GM13977 (cell line): ENCODE results near the gene ZCCHC24.

Experiments
- DNase-seq: peaks from one replicate; pipeline ENCODE4 v3.0.0; 2012; ENCODE audit warnings: low spot score
- CTCF ChIP-seq: IDR thresholded peaks from 2 replicates; pipeline ENCODE4 v1.5.1; 2012; ENCODE audit warnings: mild to moderate bottlenecking, control low read depth; ENCODE audit not compliant: insufficient read depth; ENCODE audit errors: extremely low read depth, missing control alignments
- in situ Hi-C: fragments of 300-500 bp; cut with MboI; formaldehyde crosslinking; loops from one replicate; pipeline ENCODE4 v1.12.0; 2022; ENCODE audit warnings: low sequenced_read_pairs, low pct_unique_long_range_greater_than_20kb, mixed read lengths, inconsistent platforms; ENCODE audit not compliant: unreplicated experiment

ZCCHC24 gene

GRCh38 chr10:79434223-79434687 lies 11.2 kb downstream of the ZCCHC24 start:
- no peak for DNase-seq
- no peak for TF ChIP-seq CTCF
- in situ Hi-C loops: no loop called here

- no peak for DNase-seq
- TF ChIP-seq CTCF: no peak
- in situ Hi-C loops: no loop called here
Measured at GRCh38 chr10:79433324-79434222, 11.9 kb downstream of the ZCCHC24 start.

GRCh38 chr10:79431891-79432831 lies 13.3 kb downstream of the ZCCHC24 start:
- in situ Hi-C loops: no loop called here
- DNase-seq: no peak
- TF ChIP-seq CTCF: no peak

- no peak for TF ChIP-seq CTCF
- in situ Hi-C loops: no loop called here
- no peak for DNase-seq
Measured at GRCh38 chr10:79431428-79431827, 14.0 kb downstream of the ZCCHC24 start.

- no peak for DNase-seq
- TF ChIP-seq CTCF: no peak
- in situ Hi-C loops: no loop called here
Measured at GRCh38 chr10:79430936-79431335, 14.5 kb downstream of the ZCCHC24 start.

- DNase-seq: no peak
- TF ChIP-seq CTCF: no peak
- in situ Hi-C loops: no loop called here
Measured at GRCh38 chr10:79430325-79430905, 15.0 kb downstream of the ZCCHC24 start.
